Measurements from ENCODE around the gene ANKRD63.

ANKRD63 gene

GRCh38 chr15:40279437-40280141 is 3.3 kb downstream of the ANKRD63 start:
- DNase-seq (ENCODE audit: low spot score), result peak; percentile 71

GRCh38 chr15:40278026-40278425 is 4.8 kb downstream of the ANKRD63 start:
- DNase-seq (ENCODE audit: low spot score), result no peak

- no peak for DNase-seq (ENCODE audit: low spot score)
Measured at GRCh38 chr15:40277471-40277870, 5.4 kb downstream of the ANKRD63 start.

GRCh38 chr15:40276927-40277326 is 5.9 kb downstream of the ANKRD63 start:
- DNase-seq (ENCODE audit: low spot score), result no peak

GRCh38 chr15:40275954-40276353 is 6.9 kb downstream of the ANKRD63 start:
- no peak for DNase-seq (ENCODE audit: low spot score)

- DNase-seq (ENCODE audit: low spot score), result no peak
Measured at GRCh38 chr15:40275523-40275922, 7.3 kb downstream of the ANKRD63 start.

GRCh38 chr15:40274350-40275274 is 8.3 kb downstream of the ANKRD63 start:
- peak; percentile 85 for DNase-seq (ENCODE audit: low spot score)

GRCh38 chr15:40273428-40273827 is 9.4 kb downstream of the ANKRD63 start:
- DNase-seq (ENCODE audit: low spot score), result no peak

GRCh38 chr15:40272485-40273056 is 10.3 kb downstream of the ANKRD63 start:
- no peak for DNase-seq (ENCODE audit: low spot score)

- no peak for DNase-seq (ENCODE audit: low spot score)
Measured at GRCh38 chr15:40271685-40272484, 11.0 kb downstream of the ANKRD63 start.

GRCh38 chr15:40270246-40270995 is 12.4 kb downstream of the ANKRD63 start:
- DNase-seq (ENCODE audit: low spot score), result no peak

GRCh38 chr15:40269604-40270003 is 13.3 kb downstream of the ANKRD63 start:
- DNase-seq (ENCODE audit: low spot score), result no peak

- no peak for DNase-seq (ENCODE audit: low spot score)
Measured at GRCh38 chr15:40267670-40268069, 15.2 kb downstream of the ANKRD63 start.

GRCh38 chr15:40266828-40267304 is 16.0 kb downstream of the ANKRD63 start:
- no peak for DNase-seq (ENCODE audit: low spot score)

- no peak for DNase-seq (ENCODE audit: low spot score)
Measured at GRCh38 chr15:40265875-40266274, 17.0 kb downstream of the ANKRD63 start.

- no peak for DNase-seq (ENCODE audit: low spot score)
Measured at GRCh38 chr15:40265355-40265754, 17.5 kb downstream of the ANKRD63 start.

- no peak for DNase-seq (ENCODE audit: low spot score)
Measured at GRCh38 chr15:40264321-40265153, 18.3 kb downstream of the ANKRD63 start.

- no peak for DNase-seq (ENCODE audit: low spot score)
Measured at GRCh38 chr15:40263024-40263754, 19.7 kb downstream of the ANKRD63 start.

- DNase-seq (ENCODE audit: low spot score), result no peak
Measured at GRCh38 chr15:40259021-40259420, 23.8 kb downstream of the ANKRD63 start.
